GM12878 (cell line): ENCODE data around the gene GAB1. TPM values are rescaled to one million over a fixed set of nuclear protein-coding genes. Genes with fewer than 3 reads are reported as not detected.

ENCODE experiments used
- ATAC-seq: fragments of 200-7000 bp; cut with Tn5 transposase; 3 replicates; pipeline ENCODE4 v1.9.1; 2020; ENCODE audit warnings: mild to moderate bottlenecking, moderate library complexity
- BruUV-seq: library from RNA; stranded (reverse); fragments of 400-500 nt; replicated peaks from 2 replicates; lab custom pipeline; 2021; lab: Mats Ljungman, UMichigan
- CTCF ChIA-PET: fragments of 300-600 bp; sonication (Branson Sonifier 250); formaldehyde crosslinking; extraction: SDS; loops from one replicate; lab custom pipeline; 2021; ENCODE audit warnings: inconsistent platforms; lab: Yijun Ruan, JAX
- POLR2A ChIA-PET: fragments of 350-600 bp; formaldehyde crosslinking; extraction: SDS; loops from one replicate; lab custom pipeline; 2021; ENCODE audit warnings: inconsistent platforms; lab: Charles Lee
- RAD21 ChIA-PET: fragments of 300-600 bp; sonication (Branson Sonifier 250); formaldehyde crosslinking; loops from one replicate; lab custom pipeline; 2023; ENCODE audit warnings: antibody characterized with exemption; ENCODE audit not compliant: unreplicated experiment; lab: Charles Lee
- SMC1A ChIA-PET: fragments of 300-600 bp; sonication (Branson Sonifier 250); formaldehyde crosslinking; loops from one replicate; lab custom pipeline; 2023; ENCODE audit not compliant: unreplicated experiment, uncharacterized antibody; lab: Charles Lee
- DNase-seq: peaks from one replicate; pipeline ENCODE4 v3.0.0-alpha.2; 2011; ENCODE audit warnings: low read depth, low spot score
- FAIRE-seq: peaks from 3 replicates; lab custom pipeline; 2011; peaks lifted over from hg19 to GRCh38; lab: Jason Lieb, UNC
- H2AFZ ChIP-seq: 2 replicates; pipeline ENCODE4 v1.6.0; 2011; ENCODE audit warnings: low read depth, low read length, control low read depth; ENCODE audit not compliant: control insufficient read depth
- H3K27ac ChIP-seq: 2 replicates; pipeline ENCODE4 v1.5.1; 2011; ENCODE audit warnings: control low read depth; ENCODE audit not compliant: control insufficient read depth, insufficient read depth
- H3K27me3 ChIP-seq, 2 experiments: replicated peaks in 1 of 2; 2 replicates each; pipeline versions ENCODE4 v1.6.0 to v1.6.1; 2011; ENCODE audit warnings: low read length in 1 of 2; ENCODE audit not compliant: control insufficient read depth in 2 of 2, insufficient read depth in 2 of 2
- H3K36me3 ChIP-seq, 2 experiments: 2 replicates each; pipeline ENCODE4 v1.5.1; 2011; ENCODE audit warnings: low read length in 1 of 2; ENCODE audit not compliant: control insufficient read depth in 2 of 2, insufficient read depth in 2 of 2
- H3K4me1 ChIP-seq: 2 replicates; pipeline ENCODE4 v1.6.1; 2011; ENCODE audit warnings: mild to moderate bottlenecking, low read length, moderate library complexity, mixed read lengths; ENCODE audit not compliant: control insufficient read depth, insufficient read depth
- H3K4me2 ChIP-seq: 2 replicates; pipeline ENCODE4 v1.6.0; 2011; ENCODE audit warnings: control low read depth; ENCODE audit not compliant: control insufficient read depth, insufficient read depth
- H3K4me3 ChIP-seq: fragments of 200-600 bp; sonication (generic); 2 replicates; pipeline ENCODE4 v1.5.1; 2016
- H3K79me2 ChIP-seq: 2 replicates; pipeline ENCODE4 v1.6.0; 2011; ENCODE audit warnings: low read length; ENCODE audit not compliant: control insufficient read depth, insufficient read depth
- H3K9ac ChIP-seq: 2 replicates; pipeline ENCODE4 v1.8.0; 2011; ENCODE audit warnings: low read length, control low read depth, mixed read lengths; ENCODE audit not compliant: control insufficient read depth, insufficient read depth
- H3K9me3 ChIP-seq: replicated peaks from 3 replicates; pipeline ENCODE4 v1.5.1; 2011; ENCODE audit warnings: mild to moderate bottlenecking, low read length; ENCODE audit not compliant: control insufficient read depth, insufficient read depth
- H4K20me1 ChIP-seq: 2 replicates; pipeline ENCODE4 v1.6.0; 2011; ENCODE audit not compliant: control insufficient read depth, insufficient read depth
- FOXK2 ChIP-seq: fragments of 450-650 bp; IDR thresholded peaks from 2 replicates; pipeline ENCODE4 v1.6.1; 2017; ENCODE audit warnings: mild to moderate bottlenecking, moderate library complexity
- NBN ChIP-seq: fragments of 450-650 bp; IDR thresholded peaks from 2 replicates; pipeline ENCODE4 v1.6.1; 2016
- NR2C2 ChIP-seq: IDR thresholded peaks from 2 replicates; pipeline ENCODE4 v1.6.1; 2011; ENCODE audit warnings: borderline replicate concordance, low read depth; ENCODE audit not compliant: control insufficient read depth, insufficient read length
- RAD21 ChIP-seq: IDR thresholded peaks from 2 replicates; pipeline ENCODE4 v1.6.1; 2011; ENCODE audit warnings: mild to moderate bottlenecking, low read depth, low read length, moderate library complexity; ENCODE audit not compliant: insufficient read depth
- RAD51 ChIP-seq: fragments of 450-650 bp; IDR thresholded peaks from 2 replicates; pipeline ENCODE4 v1.6.1; 2016; ENCODE audit warnings: moderate library complexity, mild to moderate bottlenecking, inconsistent platforms
- RUNX3 ChIP-seq: IDR thresholded peaks from 2 replicates; pipeline ENCODE4 v1.6.1; 2012; ENCODE audit warnings: low read length, inconsistent platforms
- SIX5 ChIP-seq: IDR thresholded peaks from 2 replicates; pipeline ENCODE4 v1.6.1; 2011; ENCODE audit warnings: mild to moderate bottlenecking, low read depth, low read length, moderate library complexity; ENCODE audit not compliant: severe bottlenecking
- SKIL ChIP-seq: fragments of 450-650 bp; IDR thresholded peaks from 2 replicates; pipeline ENCODE4 v1.6.1; 2017; ENCODE audit warnings: mild to moderate bottlenecking, low read depth, inconsistent platforms; ENCODE audit not compliant: poor library complexity, severe bottlenecking
- SMC3 ChIP-seq: IDR thresholded peaks from 2 replicates; pipeline ENCODE4 v1.6.1; 2011; ENCODE audit warnings: low read length, improper control_type of control experiment, borderline replicate concordance
- SRF ChIP-seq, 2 experiments: IDR thresholded peaks; 2 replicates each; pipeline ENCODE4 v1.6.1; 2011; ENCODE audit warnings: low read depth in 2 of 2, low read length in 2 of 2, mild to moderate bottlenecking in 1 of 2, moderate library complexity in 1 of 2
- STAT3 ChIP-seq: IDR thresholded peaks from 2 replicates; pipeline ENCODE4 v1.6.1; 2011; ENCODE audit warnings: low read depth, low read length, improper control_type of control experiment
- TAF1 ChIP-seq: IDR thresholded peaks from 2 replicates; pipeline ENCODE4 v1.6.1; 2011; ENCODE audit warnings: mild to moderate bottlenecking, low read depth, low read length, borderline replicate concordance
- YY1 ChIP-seq: IDR thresholded peaks from 2 replicates; pipeline ENCODE4 v1.6.1; 2011; ENCODE audit warnings: low read depth, mild to moderate bottlenecking, low read length
- ZNF217 ChIP-seq: fragments of 450-650 bp; IDR thresholded peaks from 2 replicates; pipeline ENCODE4 v1.6.1; 2017; ENCODE audit warnings: antibody characterized with exemption, mild to moderate bottlenecking
- ZNF384 ChIP-seq: IDR thresholded peaks from 2 replicates; pipeline ENCODE4 v1.6.1; 2012; ENCODE audit warnings: low read depth, mild to moderate bottlenecking, low read length, improper control_type of control experiment, borderline replicate concordance
- WGBS: methylation state at CpG from one replicate; pipeline ENCODE4 v1.1.6; 2016; ENCODE audit warnings: low lambda C conversion rate; ENCODE audit not compliant: insufficient replicate concordance, insufficient coverage; ENCODE audit errors: missing lambda C conversion rate; 5-methylcytosine and 5-hydroxymethylcytosine counted together
- in situ Hi-C: fragments of 300-500 bp; cut with MboI; formaldehyde crosslinking; loops from 9 replicates; pipeline ENCODE4 v1.14.3; 2018; ENCODE audit warnings: mixed read lengths
- intact Hi-C: fragments of 100-400 bp; cut with micrococcal nuclease; formaldehyde crosslinking; loops from one replicate; pipeline ENCODE4 v1.14.2; 2022; ENCODE audit not compliant: unreplicated experiment
- polyA plus RNA-seq, 11 experiments: library from polyadenylated mRNA; depleted of rRNA in 4 of 11; unstranded in 6 of 11; stranded (reverse) in 5 of 11; fragments of >200 nt; fragmentation: Nextera tagmentation in 4 of 11; fragmentation: Illumina TruSeq in 1 of 11; extraction: Ambion mirVana in 4 of 11; extraction: Trizol in 1 of 11; gene quantifications; 1 replicate in 1 of 11; 2 replicates in 10 of 11; pipeline versions ENCODE4 v1.2.1 to v1.2.3, GENCODE V29; 2011 to 2016; ENCODE audit warnings: inconsistent platforms in 2 of 11, missing spikeins in 2 of 11, low read depth in 1 of 11
- total RNA-seq, 4 experiments: library from RNA; depleted of rRNA in 3 of 4; stranded (reverse); fragments of >200 nt in 3 of 4; fragmentation: Illumina TruSeq in 1 of 4; extraction: Trizol in 1 of 4; gene quantifications; 2 replicates each; pipeline versions ENCODE4 v1.2.1 to v1.2.3, GENCODE V29; 2013 to 2021
- TF ChIP-seq, protein P1 (sequence below): IDR thresholded peaks from 2 replicates; pipeline ENCODE4 v1.6.1; 2011; ENCODE audit warnings: low read depth, low read length, improper control_type of control experiment, borderline replicate concordance

The GAB1 gene
- total and polyA plus RNA-seq, 10 of the 15 experiments (the other 5 are each of a cell fraction or from before 2014, with no cell fraction given), result 0.37 to 5.3 (median 3.2) TPM

DNA sequence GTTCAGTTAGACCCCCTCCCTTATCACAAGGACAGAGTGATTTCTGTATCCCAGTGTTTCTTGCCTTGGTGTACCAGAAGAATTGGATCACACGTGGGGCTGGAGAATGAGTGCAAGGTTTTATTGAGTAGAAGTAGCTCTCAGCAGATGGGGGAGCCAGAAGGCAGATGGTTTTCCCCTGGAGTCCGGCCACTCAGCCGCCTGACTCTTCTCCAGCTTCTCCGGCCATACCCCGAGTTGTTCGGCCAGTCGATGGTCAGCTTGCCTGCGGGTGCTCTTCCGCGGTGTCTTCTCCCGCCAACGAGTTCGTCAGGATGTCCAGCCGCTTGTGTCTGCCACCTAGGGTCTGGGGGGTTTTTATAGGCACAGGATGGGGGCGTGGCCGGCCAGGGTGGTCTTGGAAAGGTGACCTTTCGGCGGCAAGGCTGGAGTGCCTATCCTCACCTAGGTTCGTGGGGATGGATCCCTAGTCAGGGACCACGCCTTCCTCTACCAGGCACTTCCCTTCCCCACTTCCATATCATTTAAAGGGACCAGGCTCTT lies 14.5 kb downstream of the GAB1 start:
- FAIRE-seq, result no peak

More for the DNA sequence above, 14.5 kb downstream of the GAB1 start:
- Histone ChIP-seq H3K9me3 (no peaks in the 10 kb centered on the region), H3K9ac (no peak overlapping the region), H3K27ac (no peak overlapping the region), H2AFZ (no peak overlapping the region), H3K36me3 (no peaks in the 10 kb centered on the region), H3K4me3 (no peak overlapping the region)
- ChIA-PET SMC1A (interaction anchor here (0.6 to 5.5 kb wide), 3 partner anchors 11 to 81 kb away, joined by 3 to 62 read pairs (median 3); partner anchors contain the start of gene GAB1), RAD21 (interaction anchor here (0.7 to 2.7 kb wide), 3 partner anchors 7 to 26 kb away, joined by 3 to 14 read pairs (median 4); no protein-coding TSS in a partner anchor)
- DNase-seq, result no peak
- TF ChIP-seq RAD51, result no peak
- no peak for TF ChIP-seq RUNX3
- TF ChIP-seq YY1, result no peak
- TF ChIP-seq SKIL, result no peak
- TF ChIP-seq RAD21, result no peak
- no peak for TF ChIP-seq TAF1
- no peak for TF ChIP-seq SIX5
- TF ChIP-seq ZNF217, result no peak
- TF ChIP-seq SRF (IDR thresholded peaks at IDR 0.05; ENCODE audit: low read depth in 2 of 2, low read length in 2 of 2), result no peak
- no peak for TF ChIP-seq NBN
- TF ChIP-seq FOXK2, result no peak
- no peak for TF ChIP-seq STAT3
- TF ChIP-seq NR2C2, result no peak
- TF ChIP-seq SMC3, result no peak
- TF ChIP-seq, protein P1, sequence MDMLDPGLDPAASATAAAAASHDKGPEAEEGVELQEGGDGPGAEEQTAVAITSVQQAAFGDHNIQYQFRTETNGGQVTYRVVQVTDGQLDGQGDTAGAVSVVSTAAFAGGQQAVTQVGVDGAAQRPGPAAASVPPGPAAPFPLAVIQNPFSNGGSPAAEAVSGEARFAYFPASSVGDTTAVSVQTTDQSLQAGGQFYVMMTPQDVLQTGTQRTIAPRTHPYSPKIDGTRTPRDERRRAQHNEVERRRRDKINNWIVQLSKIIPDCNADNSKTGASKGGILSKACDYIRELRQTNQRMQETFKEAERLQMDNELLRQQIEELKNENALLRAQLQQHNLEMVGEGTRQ, result no peak
- no peak for TF ChIP-seq ZNF384
- TF ChIP-seq, all 136 proteins: peak for 0
- H3K79me2 ChIP-seq, result no peaks in the 10 kb centered on the region
- no TSS peak for BruUV-seq
- ChIA-PET CTCF (interaction anchor here (0.9 to 9.1 kb wide), 4 partner anchors 8 to 25 kb away, joined by 3 to 76 read pairs (median 9); no protein-coding TSS in a partner anchor), POLR2A (interaction anchor here (0.7 to 10.0 kb wide), 3 partner anchors 10 to 67 kb away, joined by 4 to 94 read pairs (median 4); partner anchors contain the start of gene GAB1)
- H3K27me3 ChIP-seq, result no peaks in the 10 kb centered on the region
- H3K4me1 ChIP-seq, result no peaks in the 10 kb centered on the region
- WGBS, result 80% methylated on average over 20 of the region's 20 CpGs
- intact Hi-C loops, result no loop called here
- no peak for ATAC-seq
- no peaks in the 10 kb centered on the region for H4K20me1 ChIP-seq
- H3K4me2 ChIP-seq, result no peak overlapping the region
- in situ Hi-C loops, result no loop called here
